Stimulated activated CD4-positive, alpha-beta T cell treated with anti-CD3 and anti-CD28 coated beads, Interleukin-2, amount 100 ng/mL, for 24 hours (primary cell): ENCODE results near the gene TNFSF10.
"Not testable (repeated sequence)": the region's sequence is repeated elsewhere in the genome, so short reads cannot be mapped to it uniquely, and the experiment has no call there.

Source experiments
- DNase-seq, 2 donors: peaks; one replicate each; pipeline ENCODE4 v3.0.0-alpha.2; 2020

TNFSF10 gene

DNA sequence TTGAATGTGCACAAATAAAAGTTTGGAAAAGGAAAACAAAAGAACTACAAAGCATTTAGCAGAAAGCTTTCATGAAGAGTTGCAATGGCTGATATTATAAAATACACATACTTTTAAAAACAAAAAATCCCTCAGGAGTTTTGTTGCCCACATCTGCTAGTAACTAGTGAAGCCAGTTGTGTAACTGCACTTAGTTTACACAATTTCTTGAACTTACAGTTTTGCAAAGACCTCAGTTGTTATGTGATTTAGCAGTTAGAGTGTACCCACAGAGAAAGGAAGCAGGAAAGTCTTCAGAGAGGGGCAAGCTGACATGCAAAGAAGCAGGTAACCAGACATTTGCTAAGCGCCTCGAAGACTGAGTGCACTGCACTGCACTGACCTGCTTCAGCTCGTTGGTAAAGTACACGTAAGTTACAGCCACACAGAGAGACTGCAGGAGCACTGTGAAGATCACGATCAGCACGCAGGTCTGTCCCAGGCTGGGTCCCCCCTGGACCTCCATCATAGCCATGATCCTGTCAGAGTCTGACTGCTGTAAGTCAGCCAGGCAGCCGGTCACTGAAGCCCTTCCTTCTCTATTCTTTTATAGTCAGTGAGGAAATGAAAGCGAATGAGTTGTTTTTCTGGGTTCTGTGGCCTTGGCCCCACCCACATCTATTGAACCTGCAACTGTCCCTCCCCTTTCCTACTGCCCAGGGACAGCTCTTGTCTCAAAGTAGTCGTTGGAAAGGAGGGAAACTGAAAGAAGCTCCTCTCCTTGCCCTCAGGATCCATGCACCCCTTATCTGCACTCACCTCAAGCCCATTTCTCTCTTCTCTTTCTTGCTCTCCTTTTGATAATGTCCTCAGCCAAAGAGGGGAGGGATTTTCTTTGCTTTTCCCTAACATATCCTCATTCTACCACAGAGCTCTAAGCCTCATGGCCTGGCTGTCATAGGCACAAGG lies at the start of gene TNFSF10:
TNFSF10 (minus strand) TSS at position 560 of the 948 bp plus-strand sequence; CDS start at position 514, 46 bp downstream.
- peak; percentile 59 to 60 for DNase-seq

DNA sequence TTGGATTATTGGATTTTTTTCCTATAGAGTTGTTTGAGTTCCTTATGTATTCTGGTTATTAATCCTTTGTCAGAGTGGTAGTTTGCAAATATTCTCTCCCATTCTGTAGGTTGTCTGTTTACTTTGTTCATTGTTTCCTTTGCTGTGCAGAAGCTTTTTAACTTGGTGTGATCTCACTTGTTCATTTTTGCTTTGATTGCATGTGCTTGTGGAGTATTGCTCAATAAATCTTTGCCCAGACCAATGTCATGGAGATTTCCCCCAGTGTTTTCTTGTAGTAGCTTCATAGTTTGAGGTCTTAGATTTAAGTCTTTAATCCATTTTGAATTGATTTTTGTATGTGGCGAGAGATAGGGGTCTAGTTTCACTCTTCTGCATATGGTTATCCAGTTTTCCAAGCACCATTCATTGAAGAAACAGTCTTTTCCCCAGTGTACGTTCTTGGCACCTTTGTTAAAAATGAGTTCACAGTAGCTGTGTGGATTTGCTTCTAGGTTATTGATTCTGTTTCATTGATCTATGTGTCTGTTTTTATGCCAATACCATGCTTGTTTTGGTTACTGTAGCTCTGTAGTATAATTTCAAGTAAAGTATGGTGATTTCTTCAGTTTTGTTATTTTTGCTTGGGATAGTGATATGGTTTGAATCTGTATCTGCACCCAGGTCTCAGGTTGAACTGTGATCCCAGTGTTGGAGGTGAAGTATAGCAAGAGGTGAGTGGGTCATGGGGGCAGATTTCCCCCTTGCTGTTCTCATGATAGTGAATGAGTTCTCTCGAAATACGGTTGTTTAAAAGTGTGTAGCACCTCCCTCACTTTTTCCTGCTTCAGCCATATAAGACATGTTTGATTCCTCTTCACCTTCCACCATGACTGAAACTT lies 46.1 kb upstream of the TNFSF10 start:
- no peak for DNase-seq

DNA sequence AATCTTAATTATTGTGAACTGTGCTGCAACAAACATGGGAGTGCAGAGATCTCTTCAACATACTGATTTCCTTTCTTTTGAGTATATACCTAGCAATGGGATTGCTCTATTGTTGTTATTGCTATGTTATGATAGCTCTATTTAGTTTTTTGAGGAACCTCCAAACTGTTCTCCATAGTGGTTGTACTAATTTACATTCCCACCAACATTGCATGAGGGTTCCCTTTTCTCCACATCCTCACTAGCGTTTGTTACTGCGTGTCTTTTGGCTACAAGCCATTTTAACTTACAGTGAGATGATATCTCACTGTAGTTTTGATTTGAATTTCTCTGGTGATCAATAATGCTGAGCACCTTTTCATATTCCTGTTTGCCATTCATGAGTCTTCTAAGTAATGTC lies 45.5 kb upstream of the TNFSF10 start:
- DNase-seq, result no peak

DNA sequence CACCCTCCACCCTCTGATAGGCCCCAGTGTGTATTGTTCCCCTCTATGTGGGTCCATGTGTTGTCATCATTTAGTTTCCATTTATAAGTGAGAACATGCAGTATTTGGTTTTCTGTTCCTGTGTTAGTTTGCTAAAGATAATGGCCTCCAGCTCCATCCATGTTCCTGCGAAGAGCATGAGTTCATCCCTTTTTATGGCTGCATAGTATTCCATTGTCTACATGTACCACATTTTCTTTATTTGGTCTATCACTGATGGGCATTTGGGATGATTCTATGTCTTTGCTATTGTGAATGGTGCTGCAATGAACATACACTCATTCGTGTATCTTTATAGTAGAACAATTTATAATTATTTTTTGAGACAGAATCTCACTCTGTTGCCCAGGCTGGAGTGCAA lies 43.6 kb upstream of the TNFSF10 start:
- not testable (repeated sequence) for DNase-seq

DNA sequence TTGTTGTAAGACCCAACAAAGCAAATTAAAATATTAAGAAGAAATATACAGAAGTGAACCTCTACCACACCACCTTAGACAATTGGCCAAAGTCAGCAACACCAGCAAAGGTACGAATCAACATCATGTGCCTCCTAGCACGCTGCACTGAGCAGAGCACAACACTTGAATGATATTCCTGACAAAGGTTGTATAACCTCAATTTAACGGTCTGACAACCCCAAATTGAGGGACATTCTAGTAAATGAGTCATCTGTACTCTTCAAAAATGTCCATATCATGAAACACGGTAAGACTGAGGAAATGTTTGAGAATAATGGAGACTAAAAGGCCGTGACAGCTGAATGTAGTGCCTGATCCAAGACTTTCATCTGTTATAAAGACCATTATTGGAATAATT lies 41.3 kb upstream of the TNFSF10 start:
- no peak for DNase-seq

DNA sequence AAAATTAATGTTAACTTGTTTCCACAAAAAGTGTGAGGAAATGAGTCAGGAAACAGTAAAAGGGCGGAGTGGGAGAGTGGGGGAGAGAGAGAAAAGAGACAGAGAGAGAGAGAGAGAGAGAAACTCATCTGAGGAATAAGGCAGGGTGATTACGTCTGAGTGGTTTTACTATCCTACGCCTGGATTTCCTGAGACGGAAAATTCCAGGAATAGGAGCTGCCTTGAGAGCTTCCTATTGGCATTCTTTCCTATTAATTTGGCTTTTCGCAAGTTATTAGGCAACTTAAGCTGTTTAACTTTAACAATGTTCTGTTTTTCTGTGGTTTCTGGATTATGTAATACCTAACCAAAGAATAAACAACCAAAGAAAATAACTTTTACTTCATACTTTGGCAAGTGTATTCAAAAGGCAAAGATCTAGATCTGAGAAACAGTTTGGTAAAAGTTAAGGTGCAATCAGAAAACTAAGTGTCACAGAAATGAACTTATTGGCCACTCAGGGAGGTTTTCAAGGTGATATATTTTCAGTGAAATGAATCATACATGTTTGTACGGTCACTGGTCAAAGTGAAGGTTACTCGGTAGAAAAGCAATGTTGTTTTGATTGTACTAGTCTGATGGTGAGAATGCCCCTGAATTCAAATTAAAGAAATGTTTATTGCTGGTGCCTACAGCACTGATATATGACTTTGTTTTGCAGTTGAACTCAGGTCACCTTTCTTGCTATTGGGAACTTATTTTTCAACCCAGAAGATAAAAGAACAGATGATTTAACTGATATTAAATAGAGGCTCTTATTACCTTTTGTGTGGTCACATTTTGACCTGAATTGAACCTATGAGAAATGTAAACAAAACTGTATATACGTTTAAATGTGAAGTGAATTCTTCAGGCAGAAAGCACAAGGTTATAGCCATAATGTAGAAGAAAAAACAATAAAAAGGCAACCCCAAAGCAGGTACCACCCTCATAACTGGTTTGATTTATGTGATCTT lies 39.9 kb upstream of the TNFSF10 start:
- DNase-seq, result peak in 1 of 2 donors; percentile 46

DNA sequence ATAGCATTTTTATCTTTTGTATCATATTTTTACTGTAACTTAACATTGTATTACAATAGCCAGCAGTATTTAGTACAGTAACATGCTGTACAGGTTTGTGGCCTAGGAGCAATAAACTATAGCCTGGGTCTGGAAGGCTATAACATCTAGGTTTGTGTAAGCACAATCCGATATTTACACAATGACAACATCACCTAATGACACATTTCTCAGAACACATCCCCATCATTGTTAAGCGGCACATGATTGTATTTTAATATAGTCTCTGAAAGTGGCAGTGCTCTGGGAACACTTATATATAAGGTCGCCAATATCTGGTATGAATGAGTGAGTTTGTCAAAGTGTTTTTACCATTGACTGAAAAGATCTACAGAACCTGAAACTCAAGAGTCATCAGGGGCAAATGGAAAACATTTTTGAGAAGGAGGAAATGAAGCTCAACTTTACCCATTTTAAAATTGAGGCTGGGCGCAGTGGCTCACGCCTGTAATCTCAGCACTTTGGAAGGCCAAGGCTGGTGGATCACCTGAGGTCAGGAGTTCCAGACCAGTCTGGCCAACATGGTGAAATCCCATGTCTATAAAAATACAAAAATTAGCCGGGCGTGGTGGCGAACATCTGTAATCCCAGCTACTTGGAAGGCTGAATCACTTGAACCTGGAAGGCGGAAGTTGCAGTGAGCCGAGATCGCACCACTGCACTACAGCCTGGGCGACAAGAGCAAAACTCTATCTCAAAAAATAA lies 38.8 kb upstream of the TNFSF10 start:
- peak; percentile 28 to 29 for DNase-seq

DNA sequence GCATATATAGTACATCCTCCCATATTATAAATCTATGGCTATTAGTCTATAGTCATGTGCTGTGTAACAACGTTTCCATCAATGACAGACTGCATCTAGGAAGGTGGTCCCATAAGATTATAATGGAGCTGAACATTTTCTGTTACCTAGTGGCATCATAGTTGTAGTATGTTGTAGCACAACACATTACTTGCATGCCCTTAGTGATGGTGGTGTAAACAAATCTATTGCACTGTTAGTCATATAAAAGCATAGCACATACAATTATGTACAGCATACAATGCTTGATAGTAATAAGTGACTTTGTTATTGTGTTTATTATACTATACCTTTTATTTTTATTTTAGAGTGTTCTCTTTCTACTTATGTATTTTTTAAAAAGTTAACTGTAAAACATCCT lies 37.4 kb upstream of the TNFSF10 start:
- no peak for DNase-seq

DNA sequence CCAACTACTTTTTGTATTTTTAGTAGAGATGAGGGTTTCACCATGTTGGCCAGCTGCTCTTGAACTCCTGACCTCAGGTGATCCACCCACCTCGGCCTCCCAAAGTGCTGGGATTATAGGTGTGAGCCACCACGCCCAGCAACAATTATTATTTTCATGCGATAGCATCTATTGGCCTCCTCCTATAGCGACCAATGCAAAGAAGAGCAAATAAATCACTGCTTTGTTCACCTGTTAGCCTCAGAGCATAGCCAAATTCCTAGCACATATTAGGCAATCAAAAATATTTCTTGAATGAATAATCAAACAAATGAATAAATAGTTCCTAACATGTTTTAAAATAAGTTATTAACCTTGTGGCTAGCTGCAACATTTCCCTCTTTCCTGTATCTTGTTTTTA lies 36.8 kb upstream of the TNFSF10 start:
- no peak for DNase-seq

DNA sequence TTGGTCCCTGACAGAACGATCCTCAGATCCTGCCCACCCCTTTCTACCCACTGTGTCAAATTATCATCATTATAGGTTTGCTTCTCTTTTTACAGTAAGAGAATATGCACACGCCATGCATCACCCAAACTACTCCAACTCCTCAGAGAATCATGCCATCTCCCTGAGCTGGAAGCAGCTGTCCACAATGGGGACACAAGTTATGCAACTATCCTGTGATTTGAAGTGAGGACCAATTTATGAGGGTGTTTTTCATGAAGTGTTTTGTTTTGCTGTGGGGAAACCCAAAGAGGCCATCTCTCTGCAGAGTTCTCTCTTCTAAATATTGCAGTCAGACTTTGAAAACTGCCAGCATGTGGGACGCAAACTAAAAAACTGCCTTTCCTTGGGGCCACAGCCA lies 35.8 kb upstream of the TNFSF10 start:
- DNase-seq, result no peak

DNA sequence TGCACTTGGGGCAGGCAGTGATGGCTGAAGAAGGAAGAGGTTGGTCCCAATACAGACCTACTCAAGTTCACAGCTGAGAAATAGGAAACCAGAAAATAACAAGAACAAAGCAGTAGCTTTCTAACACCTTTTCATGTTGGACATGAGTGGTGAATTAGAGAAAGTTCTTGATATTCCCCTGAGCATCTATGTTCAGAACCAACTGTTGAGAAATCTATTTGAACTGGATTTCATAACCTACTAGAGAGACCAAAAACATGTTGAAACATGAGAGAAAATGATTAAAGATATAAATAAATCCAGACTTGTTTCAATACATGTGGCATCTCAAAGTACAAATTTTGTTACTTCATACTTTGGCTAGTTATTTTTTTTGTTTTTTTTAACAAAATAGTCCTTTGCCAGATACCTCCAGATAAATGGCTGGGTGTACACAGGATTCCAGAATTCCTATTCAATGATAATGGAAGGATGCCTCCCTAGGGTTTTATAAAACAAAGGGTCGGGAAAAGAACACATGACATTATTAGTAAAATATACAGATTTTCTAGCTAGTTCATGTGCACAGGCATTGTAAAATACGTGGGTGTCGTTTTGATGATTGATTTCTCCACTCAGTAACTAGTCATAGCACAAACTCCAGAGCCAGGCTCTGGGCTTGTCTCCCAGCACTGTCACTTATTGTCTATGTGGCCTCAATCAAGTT lies 34.4 kb upstream of the TNFSF10 start:
- no peak for DNase-seq

DNA sequence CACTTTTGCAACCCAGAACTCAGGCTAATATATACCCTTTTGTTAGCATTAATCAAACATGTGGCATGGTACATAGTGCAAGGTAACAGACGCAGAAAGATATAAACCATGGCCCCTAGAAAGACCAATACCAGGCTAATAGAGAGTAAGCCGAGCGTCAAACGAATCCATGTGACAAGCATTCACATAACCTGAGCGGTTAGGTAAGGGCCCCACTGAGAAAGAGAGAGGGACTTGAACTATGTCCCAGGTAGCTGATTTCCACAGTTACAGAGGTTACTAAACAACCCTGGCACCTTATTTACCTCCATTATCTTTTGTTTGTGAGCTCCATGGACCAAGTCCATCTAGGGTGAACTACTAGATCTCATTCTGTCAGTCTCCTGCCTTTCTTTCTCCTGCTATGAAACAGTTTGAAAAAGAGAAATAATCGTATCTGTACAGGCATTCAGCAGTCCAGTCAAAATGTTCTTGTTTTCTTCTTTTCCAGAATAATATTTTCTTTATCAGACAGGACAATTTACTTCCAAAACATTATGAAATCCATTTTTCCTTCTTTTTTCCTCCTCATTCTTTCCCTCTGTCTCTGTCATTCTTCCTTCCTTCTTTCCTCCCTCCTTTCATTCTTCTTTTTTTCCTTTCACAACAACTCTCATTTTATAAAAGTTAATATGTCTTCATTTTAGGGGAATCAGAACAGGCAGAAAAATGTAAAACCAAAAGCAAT lies 30.5 kb upstream of the TNFSF10 start:
- DNase-seq, result no peak

DNA sequence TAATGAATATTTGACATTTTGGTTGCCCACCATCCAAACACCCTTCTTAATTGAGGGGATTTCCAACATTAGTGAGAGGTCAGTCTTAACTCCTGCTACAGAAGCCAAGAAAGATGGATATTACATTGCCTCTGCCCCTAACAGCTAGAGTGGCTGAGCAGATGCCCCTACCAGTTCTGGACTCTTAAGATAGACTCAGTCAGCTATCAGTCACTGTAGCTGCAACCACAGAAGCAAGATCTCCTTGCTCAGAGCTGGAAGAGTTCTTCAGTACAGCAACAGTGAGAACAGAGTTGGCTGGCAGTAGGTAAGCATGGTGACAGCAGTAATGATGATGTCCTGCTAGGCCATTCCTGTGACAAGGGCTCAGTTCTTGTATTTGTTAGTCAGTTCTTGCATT lies 29.4 kb upstream of the TNFSF10 start:
- no peak for DNase-seq

DNA sequence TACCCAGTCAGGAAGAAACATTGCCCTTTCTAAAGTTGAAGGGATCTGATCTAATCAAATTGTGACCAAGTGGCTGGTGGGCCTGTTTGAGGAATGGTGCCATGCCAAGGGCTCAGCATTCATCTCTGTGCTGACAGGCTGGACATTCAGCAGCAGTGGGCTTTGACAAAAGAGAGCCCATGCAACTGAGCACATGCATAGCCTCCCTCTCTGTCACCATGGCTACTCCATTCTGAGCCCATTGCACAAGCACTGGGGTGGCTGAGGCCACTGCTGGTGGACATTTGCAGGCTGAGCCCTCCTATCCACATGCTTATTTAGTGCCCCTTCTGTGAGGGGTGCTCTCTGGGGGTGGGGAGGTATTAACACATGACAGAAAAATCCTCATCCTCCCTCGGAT lies 28.6 kb upstream of the TNFSF10 start:
- no peak for DNase-seq

DNA sequence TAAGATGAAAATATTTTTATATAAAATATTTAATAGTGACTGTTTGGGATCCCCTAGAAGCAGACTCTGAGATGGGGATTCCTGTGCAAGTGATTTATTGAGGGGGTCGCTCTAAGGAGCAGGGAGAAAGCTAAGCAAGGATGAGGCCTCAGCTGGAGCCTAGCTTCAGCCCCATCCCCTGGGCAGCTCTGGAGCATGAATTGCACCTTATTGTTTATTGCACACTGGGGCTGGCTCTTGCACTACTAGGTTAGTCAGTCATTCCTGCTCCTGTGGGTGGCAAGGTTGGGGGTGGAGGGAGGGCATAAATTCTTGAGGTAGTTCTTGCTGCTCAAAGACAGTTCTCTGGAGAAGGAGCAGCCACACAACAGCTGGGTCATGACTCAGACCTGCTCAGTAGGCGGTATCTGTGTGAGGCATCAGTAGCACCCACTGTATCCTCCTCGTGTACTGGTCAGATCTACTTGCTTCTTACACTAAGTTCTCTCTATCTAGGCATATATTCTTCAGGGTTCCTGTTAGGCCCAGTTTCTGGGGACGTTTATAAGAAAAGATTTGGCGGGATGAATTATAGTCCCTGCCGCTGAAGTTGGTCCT lies 27.2 kb upstream of the TNFSF10 start:
- peak; percentile 77 to 79 for DNase-seq

DNA sequence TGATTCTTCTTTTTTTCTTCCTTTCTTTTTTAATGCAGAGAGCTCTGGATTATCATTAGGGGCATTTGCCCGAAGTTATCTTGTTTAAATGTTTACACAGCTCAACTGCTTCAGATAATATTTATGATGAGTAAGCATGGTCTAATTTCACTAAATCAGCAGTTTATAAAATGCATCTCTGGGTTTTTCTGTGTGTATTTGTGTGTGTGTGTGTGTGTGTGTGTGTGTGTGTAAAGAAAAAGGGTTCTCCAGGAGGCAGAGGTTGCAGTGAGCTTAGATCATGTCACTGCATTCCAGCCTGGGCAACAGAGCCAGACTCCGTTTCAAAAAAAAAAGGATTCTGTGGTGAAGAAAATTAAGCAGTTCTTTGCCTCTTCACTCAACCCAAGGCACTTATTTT lies 25.9 kb upstream of the TNFSF10 start:
- no peak for DNase-seq

DNA sequence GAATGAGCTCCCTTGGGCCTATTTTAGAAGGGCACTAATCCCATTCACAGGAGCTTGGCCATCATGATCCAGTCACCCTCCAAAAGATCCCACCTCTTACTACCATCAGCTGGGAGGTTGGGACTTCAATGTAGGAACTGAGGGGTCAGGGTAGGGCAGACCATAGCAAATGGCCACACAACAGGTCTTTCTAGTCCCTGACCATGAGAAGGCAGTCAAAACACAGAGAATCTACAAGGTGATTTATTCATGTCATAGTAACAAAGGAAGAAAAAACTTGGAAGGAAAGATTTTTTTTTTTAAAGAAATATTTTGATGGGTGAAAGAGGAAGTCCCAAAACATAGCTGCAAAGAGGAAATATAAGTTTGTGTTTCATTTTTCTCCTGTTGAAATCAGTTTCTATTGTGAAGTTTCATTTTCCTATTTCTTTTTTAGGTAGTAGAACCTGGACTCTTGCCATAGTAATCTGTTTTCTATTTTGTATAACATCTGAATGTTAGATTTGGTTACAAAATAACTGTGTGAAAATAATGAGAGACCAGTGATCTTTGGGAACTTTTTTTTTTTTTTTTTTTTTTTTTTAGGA lies 23.5 kb upstream of the TNFSF10 start:
- DNase-seq, result no peak

DNA sequence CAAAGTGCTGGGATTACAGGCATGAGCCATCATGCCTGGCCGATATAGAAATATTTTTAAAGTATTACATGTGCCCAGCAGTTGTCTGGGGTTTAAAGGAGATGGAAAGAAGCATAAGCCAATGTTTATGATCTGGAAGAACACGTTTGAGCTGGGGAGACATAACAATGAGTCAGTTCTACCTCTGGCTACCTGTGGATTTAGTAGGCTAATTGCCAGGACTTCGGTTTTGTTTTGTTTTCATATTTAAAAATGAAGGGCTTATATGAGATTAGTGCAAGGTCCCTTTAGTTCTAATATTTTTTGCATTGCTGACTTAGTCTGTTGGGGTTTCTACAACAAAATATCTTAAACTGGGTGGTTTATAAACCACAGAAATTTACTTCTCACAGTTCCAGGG lies 22.9 kb upstream of the TNFSF10 start:
- no peak for DNase-seq

DNA sequence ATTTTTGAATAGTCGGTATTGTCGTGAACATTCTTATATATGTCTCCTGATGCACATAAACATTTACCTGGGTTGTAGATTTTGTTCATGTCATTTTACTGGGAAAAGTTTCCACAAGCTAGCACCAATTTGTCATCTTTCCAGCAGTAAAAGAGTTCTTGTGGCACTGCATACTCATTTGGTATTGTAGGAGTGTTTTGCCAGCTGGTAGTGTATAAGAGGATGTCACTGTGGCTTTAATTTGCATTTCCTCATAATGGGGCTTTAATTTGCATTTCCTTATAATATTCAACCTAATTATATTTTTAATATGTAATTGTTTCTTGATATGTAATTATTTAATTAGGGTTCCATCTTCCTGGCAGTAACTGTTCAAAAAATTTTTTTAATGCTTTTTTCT lies 21.2 kb upstream of the TNFSF10 start:
- DNase-seq, result no peak

DNA sequence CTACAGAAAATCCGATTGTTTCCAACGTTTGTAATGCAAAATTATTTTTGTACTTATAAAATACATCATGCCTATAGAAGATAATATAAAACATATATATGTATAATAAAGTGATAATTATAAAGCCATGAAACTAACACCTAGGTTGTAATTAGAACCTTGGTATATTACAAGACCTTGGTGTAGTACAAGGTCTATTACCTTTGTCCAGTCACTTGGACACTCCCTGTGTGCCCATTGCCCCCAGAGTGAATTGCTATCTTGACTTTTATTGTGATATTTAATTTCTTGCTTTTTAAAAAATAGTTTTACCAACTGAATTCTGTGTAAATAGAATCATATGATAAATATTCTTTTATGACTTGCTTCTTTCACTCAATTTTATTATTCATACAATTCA lies 20.7 kb upstream of the TNFSF10 start:
- no peak for DNase-seq
